ENCODE results near the gene IGFL3.
"Not testable (repeated sequence)": the region's sequence is repeated elsewhere in the genome, so short reads cannot be mapped to it uniquely, and the experiment has no call there.

IGFL3 gene

DNA sequence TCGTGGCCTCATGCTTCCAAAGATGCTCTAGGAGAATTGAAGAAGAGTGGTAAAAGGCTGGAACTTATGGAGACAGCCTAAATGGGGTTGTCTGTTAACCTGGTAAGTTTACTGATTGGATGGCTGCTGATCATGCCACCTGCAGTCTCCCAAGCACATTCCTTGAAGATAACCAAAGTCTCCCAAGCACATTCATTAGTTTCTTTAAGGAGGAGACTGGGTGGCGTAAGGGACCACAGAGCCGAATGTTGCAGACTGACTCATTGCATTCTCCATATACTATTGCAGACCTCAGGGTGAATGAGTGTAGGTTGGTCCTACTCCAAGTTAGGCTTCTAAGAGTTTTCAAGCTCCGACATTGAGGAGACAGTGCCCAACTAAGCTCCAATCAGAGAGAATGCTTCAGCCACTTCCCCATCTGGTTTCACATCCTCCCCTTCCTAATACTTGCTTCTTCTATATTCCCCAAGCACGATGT is at the start of gene IGFL3:
Gene IGFL3 (minus strand): TSS at position 51 of the 478 bp plus-strand sequence. CDS start 39 bp downstream, at position 12.
- DNase-seq: no peak

DNA sequence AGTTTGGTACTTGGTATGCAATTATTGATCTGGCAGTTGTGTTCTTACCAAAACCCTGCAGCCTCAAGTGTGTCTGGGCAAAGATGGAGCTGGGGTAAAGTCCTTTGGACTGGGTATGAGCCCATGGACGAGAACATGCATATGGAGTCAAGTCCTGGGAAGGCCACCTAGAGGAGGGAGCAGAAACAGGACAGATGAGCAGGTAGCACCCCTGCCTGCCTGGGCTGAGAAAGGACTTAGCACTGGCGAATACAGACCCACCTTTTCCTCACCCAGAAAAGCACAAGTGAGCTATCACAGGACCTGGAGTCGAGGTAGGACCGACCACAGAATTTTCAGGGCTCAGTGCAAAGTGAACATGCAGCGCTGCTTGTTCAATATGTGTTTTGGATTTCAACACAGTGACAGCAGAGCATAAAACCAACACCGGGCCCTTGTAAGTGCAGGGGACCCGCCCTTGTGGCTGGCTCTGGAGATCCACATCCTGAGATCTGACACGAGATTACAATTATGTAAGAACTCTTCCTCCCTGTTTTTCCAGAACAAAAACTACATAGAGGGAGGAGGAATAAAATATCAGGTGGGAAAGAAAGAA is 49.5 kb upstream of the IGFL3 start:
- no peak for DNase-seq

DNA sequence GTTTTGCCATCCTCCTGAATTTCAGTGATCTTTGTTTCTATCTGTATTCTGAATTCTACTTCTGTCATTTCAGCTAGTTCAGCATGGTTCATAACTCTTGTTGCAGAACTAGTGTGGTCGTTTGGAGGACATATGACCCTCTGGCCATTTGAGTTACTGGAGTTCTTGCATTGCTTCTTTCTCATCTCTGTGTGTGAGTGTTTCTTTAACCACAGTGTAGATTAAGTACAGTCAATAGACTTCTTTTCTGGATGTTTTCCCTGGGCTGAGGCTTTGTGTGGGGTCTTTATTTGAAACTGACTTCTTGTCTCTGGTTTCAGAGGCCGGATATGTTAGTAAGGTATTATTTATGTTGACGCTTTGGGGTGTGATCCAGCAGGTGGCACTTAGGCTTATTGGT is 38.2 kb upstream of the IGFL3 start:
- DNase-seq: no peak

DNA sequence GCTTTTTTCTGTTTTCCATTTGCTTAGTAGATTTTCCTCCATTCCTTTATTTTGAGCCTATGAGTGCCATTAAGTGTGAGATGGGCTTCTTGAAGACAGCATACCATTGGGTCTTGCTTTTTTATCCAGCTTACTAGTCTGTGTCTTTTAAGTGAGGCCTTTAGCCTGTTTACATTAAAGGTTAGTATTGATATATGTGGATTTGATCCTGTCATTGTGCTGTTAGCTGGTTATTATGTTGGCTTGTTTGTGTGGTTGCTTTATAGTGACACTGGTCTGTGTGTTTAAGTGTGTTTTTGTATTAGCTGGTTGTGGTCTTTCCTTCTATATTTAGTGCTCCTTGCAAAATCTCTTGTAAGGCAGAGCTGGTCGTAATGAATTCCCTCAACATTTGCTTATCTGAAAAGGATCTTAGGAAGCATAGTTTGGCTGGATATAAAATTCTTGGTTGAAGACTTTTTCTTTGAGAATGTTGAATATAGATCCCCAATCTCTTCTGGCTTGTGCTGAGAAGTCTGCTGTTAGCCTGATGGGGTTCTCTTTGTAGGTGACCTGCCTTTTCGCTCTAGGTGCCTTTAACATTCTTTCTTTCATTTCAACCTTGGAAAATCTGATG is 37.3 kb upstream of the IGFL3 start:
- DNase-seq: not testable (repeated sequence)

DNA sequence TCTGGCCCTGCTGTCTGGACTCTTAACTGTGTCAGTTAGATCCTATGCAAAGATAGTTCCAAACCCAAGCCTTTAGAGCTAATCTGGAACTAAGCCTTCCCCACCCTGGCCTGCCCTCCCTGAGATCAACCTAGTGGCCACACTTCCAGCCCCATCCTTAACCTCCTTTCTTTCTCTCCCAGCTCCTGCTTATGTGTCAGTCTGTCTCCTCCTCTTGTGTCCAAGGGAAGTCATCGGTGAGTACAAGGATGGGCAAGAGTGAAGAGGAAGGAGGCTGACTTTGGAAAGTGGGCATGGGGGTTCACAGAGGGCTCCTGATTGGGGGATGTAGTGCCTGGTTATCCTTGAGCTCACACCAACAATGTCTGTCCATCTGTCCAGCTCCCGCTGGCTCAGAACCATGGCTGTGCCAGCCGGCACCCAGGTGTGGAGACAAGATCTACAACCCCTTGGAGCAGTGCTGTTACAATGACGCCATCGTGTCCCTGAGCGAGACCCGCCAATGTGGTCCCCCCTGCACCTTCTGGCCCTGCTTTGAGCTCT is 35.8 kb upstream of the IGFL3 start:
- no peak for DNase-seq

DNA sequence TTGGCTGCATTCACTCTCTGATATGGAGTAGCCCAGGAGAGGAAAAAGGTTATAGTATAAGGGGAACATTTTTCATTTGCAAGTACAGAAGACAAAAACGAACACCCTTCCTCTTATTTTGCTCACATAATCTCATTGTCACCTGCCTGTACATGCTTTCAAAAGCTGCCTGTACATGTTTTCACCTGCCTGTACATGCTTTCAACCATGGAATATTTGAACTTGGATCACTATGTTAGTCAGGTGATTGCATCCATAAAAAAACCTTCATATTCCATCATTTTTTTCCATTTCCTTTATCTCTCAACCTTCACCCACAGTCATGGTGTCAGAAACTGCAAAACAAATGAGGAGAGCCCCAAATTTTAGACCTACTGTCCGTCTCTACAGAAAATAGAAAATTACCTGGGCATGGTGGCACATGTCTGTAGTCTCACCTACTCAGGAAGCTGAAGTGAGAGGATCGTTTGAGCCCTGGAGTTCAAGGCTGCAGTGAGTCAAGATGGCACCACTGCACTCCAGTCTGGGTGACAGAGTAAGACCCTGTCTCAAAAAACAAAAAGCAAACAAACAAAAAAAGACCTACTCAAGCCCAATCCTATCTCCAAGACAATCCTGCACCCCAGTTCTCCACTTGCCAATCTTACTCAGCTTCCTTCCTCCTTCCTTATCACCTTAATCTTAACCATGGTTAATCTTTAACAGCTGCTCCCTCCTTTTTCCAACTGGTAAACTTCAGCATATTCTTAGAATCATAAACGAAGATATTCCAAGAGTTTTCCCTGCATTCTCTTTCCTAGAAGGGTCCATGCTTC is 35.1 kb upstream of the IGFL3 start:
- no peak for DNase-seq

DNA sequence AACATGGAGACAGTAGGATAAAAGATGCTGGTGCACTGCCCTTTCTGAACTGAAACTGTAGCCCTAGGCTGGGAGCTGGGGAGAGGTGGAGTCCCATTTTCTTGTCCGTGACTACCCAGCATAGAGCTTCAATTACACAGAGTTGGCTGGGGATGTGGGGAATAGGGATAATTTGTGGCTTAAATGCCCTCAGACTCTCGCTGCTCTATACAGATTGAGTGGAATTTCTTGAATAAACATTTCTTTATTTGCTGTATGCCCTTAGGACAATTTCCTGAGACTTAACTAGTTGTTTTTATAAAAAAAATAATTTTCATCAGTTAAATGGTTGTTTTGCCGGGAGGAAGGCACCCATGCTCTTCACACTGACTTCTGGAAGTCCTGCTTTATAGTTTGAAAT is 30.7 kb upstream of the IGFL3 start:
- DNase-seq: no peak

DNA sequence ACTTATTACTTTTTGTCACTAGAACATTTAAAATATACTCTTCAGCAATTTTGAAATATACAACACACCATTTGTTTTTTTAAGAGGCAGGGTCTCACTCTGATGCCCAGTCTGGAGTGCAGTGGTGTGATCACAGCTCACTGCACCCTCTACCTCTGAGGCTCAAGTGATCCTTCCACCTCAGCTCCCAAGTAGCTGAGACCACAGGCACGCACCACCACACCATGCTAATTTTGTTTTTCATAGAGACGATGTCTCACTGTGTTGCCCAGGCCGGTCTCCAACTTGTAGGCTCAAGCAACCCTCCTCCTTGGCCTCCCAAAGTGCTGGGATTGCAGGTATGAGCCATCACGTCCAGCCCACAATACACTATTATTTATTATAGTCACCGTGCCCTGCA is 26.1 kb upstream of the IGFL3 start:
- no peak for DNase-seq

DNA sequence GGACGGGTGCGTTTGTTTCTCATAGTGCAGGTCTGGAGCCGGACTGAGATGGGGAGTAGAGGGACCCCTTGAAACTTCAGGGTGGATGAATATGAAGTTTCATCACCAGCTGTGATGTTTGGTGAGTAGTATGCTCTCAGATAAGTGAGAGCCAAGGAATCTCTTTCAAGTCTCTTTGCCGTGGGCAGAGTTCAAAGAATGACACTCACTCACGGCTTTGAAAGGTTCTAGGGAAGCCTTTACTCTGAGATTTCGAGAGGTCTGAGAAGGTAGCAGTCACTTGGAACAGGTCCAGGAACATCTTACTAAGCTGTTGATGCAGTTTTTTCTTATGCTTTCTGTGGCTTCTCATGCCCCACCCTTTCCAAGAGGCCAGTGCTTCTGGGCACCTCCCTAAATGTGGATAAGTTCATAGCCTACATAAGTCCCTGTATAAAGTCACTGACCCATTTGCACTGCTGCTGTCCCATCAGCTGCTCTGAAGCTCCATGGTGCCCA is 23.4 kb upstream of the IGFL3 start, which contains the start of gene IGFL2:
Gene IGFL2 (plus strand): TSS at position 448 of the 498 bp plus-strand sequence. CDS start 41 bp downstream, at position 489.
- DNase-seq: no peak

DNA sequence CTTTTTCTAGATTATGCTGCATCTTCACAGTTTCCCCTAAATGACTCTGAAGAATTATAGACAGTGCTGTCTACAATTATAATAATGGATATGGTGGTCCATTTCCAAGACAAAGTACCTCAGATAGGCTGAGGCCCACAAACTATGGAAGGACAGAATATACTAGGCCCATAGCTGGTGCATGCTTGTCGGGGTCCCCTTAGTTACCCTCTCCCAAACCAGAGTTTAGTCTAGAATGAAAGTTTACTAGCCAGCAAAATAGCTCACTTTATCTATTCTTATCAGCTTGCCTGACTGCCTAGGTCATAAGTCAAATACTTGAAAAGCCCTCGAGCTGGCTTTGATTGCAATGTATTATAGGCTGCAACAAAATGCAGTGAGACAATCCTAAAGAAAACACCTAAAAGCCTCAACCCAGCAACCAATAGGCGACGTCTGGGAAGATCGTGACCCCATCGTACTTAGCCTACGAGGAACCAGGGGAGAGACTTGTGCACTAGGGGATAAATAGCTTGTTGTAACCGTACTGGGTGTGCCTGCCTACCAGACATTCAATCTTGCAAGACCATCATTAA is 22.8 kb upstream of the IGFL3 start:
- no peak for DNase-seq

DNA sequence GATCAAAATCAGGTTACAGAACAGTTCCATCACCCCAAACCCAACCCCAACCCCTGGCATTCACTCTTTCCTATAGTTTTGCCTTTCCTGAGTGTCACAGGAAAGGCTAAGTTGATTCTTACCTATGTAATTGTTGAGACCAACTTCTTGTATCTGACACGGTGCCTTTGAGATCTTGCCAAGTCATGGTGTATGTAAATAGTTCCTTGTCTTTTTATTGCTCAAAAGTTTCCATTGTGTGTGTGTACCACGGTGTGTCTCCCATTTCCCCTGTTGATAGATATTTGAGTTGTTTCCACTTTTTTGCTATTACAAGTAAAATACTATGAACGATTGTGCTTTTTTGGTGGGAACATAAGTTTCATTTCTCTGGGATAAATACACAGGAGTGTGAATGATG is 20.3 kb upstream of the IGFL3 start:
- no peak for DNase-seq

DNA sequence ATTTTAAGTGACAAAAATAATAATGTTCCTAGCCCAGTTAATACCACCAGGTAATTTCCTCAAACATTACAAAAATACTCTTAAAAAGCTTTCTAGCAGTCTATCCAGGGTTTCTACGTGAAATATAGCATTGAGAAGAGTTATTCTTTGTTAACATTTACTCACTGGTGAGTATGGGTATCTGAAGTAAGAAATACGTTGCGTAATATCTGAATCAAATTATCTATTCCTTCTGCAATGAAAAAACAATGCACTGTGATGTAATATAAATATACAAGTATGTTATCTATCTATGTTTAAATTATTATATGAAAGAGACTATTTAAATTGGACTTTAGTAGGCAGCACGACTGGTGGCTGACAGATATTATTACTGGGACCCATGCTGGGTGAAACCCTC is 17.8 kb upstream of the IGFL3 start:
- DNase-seq: no peak

DNA sequence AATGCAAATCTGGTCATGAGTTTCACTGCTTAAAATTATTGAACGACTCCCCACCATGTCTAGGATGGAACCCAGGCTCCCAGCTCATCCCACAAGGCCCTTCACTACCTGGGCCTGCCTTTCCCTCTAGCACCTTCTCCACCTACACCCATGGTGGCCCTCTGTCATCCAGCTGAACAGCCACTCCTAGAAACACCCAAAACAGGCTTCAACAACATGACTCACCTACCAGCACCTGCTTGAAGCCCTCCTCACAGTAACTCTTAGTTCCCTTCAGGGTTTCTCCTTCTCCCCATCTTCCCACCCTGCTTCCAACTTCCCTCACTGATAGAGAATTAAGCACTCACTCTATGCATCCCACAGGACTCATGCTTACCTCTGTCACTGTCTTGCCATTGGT is 16.9 kb upstream of the IGFL3 start:
- DNase-seq: no peak

DNA sequence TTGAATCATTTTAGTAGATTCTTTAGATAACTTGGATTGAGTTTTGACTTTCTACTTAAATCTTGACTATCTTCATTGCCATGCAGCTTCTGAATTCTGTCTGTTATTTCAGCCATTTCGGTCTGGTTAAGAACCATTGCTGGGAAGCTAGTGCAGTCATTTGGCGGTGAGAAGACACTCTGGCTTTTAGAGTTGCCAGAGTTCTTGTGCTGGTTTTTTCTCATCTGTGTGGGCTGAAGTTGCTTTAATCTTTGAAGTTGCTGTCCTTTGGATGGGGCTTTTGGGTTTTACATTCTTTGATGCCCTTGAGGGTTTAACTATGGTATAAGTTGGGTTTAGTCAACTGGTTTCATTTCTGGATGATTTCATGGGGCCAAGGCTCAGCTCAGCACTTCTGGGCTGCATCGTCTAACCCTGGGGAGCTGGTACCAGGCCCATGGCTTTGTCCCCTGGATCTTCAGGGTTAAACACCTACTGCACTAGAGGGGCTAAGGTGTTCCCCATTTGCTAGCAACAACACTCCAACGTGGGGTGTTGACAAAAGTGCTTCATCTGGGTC is 13.5 kb upstream of the IGFL3 start:
- DNase-seq: no peak

DNA sequence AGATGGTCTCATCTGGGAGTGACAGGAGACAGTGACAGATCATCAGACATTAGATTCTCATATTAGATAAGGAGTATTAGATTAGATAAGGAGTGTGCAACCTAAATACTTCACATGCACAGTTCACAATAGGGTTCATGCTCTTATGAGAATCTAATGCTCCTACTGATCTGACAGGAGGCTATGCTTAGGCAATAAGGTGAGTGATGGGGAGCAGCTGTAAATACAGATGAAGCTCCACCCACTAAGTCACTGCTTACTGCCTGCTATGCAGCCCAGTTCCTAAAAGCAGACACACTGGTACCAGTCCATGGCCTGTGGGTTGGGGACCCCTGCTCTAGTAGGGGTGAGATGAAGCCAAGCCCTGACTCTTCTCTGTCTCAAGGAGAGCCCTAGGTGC is 10.0 kb upstream of the IGFL3 start:
- no peak for DNase-seq

DNA sequence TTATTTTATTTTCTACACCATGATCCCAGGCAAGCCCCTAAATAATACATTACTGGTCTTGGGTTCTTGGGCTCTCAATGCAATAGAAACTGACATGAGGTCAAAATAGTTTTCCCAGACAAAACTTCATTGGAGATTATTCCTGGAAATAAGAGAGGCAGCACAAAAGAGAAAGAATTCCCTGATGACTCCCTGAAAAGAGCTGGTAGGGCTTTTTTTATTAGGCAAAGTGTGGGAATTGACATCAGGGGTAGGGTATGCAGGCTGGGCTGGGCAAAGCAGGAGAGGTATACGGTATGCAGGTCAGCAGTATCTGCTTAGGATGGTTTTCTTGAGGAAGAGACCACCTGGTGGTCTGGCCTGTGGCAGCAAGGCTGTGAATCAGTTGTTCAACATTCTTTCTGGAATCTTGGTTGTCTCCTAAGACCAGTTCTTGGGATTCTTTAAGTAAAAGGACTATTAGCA is 9.3 kb upstream of the IGFL3 start:
- no peak for DNase-seq

DNA sequence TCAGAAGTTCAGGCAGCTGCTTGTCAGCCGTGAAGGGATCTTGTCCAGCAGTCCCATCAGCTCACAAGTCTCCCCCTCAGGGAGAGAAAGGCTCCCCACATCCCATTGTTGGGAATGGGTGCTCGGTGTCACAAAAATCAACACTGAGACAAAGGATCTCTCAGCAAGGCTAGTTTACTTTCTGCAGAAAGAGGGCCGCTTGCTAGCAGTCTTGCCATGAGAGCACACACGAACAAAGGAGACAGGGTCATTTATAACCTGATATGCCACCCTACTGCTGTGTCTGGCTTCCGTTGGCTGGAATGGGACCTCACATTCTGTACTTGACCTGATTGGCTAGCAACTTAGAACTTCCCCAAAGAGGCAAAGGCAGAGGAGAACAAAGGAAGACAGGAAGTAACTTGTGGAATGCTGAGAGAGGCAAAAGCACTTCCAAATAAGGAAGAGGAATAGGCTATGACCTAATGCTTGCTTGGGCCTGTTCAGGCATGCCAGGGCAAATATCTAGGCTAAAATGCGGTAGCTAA is 8.7 kb upstream of the IGFL3 start:
- DNase-seq: no peak

DNA sequence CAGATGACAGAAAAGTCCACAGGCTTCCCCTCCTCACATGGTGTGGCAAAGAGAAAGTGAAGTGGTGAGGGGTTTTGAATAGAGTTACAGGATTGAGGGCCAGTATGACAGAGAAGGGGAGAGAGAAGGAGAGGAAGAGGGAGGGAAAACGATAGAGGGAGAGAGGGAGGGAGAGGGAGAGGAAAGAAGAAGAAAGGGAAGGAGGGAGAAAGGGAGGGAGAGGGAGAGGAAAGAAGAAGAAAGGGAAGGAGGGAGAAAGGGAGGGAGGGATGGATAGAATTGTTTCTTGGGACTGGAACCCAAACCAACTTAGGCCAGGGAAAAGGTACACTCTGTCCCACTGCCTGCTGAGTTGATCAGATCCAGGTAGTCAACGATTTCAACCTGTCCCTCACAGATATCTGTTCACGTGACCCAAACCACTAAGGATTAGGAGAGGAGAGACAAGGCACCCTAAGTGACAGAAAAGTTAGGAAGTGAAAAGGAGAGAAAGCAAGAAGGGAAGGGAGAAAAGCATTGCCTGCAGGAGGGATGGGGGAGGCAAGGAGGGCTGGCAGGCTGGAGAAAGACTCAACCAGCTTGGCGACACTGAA is 8.1 kb upstream of the IGFL3 start:
- DNase-seq: no peak

DNA sequence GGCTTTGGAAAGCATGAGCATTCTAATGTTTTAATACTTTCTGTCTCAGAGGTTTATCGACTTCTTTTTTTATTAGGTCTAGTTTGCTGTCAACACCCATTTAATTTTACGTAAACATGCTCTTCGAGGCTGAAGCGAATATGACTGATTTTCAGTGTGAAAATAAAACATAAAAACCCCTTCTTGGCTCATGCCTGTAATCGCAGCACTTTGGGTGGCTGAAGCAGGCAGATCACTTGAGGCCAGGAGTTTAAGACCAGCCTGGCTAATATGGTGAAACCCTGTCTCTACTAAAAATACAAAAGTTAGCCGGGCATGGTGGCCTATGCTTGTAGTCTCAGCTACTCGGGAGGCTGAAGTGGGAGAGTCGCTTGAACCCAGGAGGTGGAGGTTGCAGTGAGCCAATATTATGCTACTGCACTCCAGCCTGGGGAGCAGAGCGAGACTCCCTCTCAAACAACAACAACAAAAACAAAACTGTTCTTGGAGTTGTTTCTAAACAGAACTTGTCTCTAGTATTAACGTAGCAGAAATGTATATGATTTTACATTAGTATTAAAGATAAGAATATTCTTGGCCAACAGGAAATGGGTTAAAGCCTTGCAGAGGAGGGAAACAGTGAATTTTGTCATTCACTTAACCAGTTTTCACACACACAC is 7.1 kb upstream of the IGFL3 start:
- no peak for DNase-seq

DNA sequence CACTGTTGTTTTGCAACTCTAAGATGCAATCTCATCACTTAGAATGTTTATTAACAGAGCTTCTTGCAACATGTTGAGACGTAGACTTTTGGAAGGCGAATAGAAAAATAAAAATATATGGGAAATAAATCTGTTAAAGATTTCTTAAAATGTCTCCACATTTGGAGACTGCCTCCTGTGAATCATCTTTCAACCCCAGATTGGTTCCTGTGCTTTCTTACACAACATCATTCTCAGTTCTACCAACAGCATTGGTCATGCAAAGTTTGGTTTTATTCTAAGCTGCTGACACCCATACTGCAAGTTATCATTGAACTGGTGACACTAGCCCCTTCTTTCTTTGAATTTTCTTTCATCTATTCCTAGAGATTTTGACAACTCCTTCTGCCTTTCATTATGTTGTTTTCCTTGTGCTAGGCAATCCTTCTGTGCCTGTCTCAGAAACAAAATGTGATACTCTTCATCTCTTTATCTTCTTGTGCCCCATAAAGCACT is 1.6 kb upstream of the IGFL3 start:
- DNase-seq: no peak

DNA sequence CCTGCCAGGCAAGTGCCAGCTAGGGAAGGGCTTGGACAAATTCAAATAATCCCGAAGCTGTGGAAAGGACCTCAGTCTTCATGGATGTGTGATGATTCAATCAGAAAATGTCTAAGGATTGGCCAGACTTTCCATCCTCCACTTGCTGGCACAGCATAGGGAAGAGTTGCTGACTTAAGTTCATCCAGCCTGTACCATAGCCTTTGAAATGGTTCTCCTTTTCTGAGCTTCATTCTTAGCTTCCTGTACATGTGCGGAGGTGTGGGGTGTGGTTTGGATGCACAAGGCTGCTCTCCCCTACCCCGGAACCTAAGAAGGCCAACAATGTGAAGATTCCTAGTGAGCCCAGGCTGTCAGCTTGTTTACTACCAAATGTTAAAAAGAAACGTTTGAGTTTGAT is 959 bp upstream of the IGFL3 start:
- no peak for DNase-seq
